Measurements from ENCODE around the gene LMNB1. TPM values are rescaled to one million over a fixed set of nuclear protein-coding genes. Genes with fewer than 3 reads are reported as not detected.

Gene LMNB1
- total and polyA plus RNA-seq, 8 donors = 0.72 to 7.5 (median 3.8) TPM

- H3K36me3 ChIP-seq = no peaks in the 10 kb centered on the region
- intact Hi-C loops (cut with DNase I) = no loop called here
- H3K27ac ChIP-seq = no peak overlapping the region
- DNase-seq (no peak), FAIRE-seq (no peak), ATAC-seq (peak in 3 of 4 donors; percentile 31 to 42 (median 32))
- H3K4me3 ChIP-seq = no peak overlapping the region
- H3K9me3 ChIP-seq = no peaks in the 10 kb centered on the region
- no peak for TF ChIP-seq CTCF (IDR thresholded peaks at IDR 0.05)
- 76 to 80% methylated on average over 13 of the region's 13 CpGs for WGBS, 2 donors
- no peaks in the 10 kb centered on the region for H3K27me3 ChIP-seq
- H3K4me1 ChIP-seq = no peaks in the 10 kb centered on the region
Measured at GRCh38 chr5:126857472-126858410, 80.8 kb downstream of the LMNB1 start.

GRCh38 chr5:126858441-126858840 is 81.5 kb downstream of the LMNB1 start:
- TF ChIP-seq CTCF (IDR thresholded peaks at IDR 0.05) = no peak
- no peak overlapping the region for H3K27ac ChIP-seq
- ATAC-seq = no peak
- no peak overlapping the region for H3K4me3 ChIP-seq
- H3K9me3 ChIP-seq = no peaks in the 10 kb centered on the region
- WGBS, 2 donors = 86 to 90% methylated on average over 11 of the region's 11 CpGs
- H3K4me1 ChIP-seq = no peaks in the 10 kb centered on the region
- no peaks in the 10 kb centered on the region for H3K27me3 ChIP-seq
- no peaks in the 10 kb centered on the region for H3K36me3 ChIP-seq
- no peak for DNase-seq
- no peak for FAIRE-seq
- intact Hi-C loops (cut with DNase I) = no loop called here

GRCh38 chr5:126863402-126863801 is 86.5 kb downstream of the LMNB1 start:
- no peaks in the 10 kb centered on the region for H3K4me1 ChIP-seq
- H3K4me3 ChIP-seq = no peak overlapping the region
- H3K27ac ChIP-seq = no peak overlapping the region
- H3K36me3 ChIP-seq = no peaks in the 10 kb centered on the region
- WGBS, 2 donors = 88 to 92% methylated on average over 4 of the region's 4 CpGs
- no peaks in the 10 kb centered on the region for H3K27me3 ChIP-seq
- no peak for TF ChIP-seq CTCF (IDR thresholded peaks at IDR 0.05)
- DNase-seq (no peak), ATAC-seq (no peak), FAIRE-seq (no peak)
- intact Hi-C loops (cut with DNase I) = no loop called here
- H3K9me3 ChIP-seq = no peaks in the 10 kb centered on the region

- no peak for TF ChIP-seq CTCF (IDR thresholded peaks at IDR 0.05)
- H3K36me3 ChIP-seq = no peaks in the 10 kb centered on the region
- H3K4me3 ChIP-seq = no peak overlapping the region
- H3K27me3 ChIP-seq = no peaks in the 10 kb centered on the region
- 88 to 93% methylated on average over 22 of the region's 22 CpGs for whole genome bisulfite sequencing, 2 donors
- H3K4me1 ChIP-seq = no peaks in the 10 kb centered on the region
- FAIRE-seq (no peak), ATAC-seq (no peak), DNase-seq (no peak)
- no peak overlapping the region for H3K27ac ChIP-seq
- intact Hi-C loops (cut with DNase I) = no loop called here
- no peaks in the 10 kb centered on the region for H3K9me3 ChIP-seq
Measured at GRCh38 chr5:126864042-126864688, 87.2 kb downstream of the LMNB1 start.
